ENCODE results near the gene MYZAP. TPM values are rescaled to one million over a fixed set of nuclear protein-coding genes. Genes with fewer than 3 reads are reported as not detected.

MYZAP gene
- total and polyA plus RNA-seq, 2 of the 8 experiments (the other 6 are each of a cell fraction or from before 2014, with no cell fraction given), result 0.41 to 0.65 TPM

GRCh38 chr15:57591237-57591821 is 375 bp upstream of the MYZAP start:
- no peak overlapping the region for H3K56ac ChIP-seq (replicated peaks; ENCODE audit: insufficient read length, low read depth, low read length)
- peak overlapping the region; percentile 62 to 80 (median 73) for H3K4me3 ChIP-seq (ENCODE audit: extremely low read depth in 1 of 4, insufficient read depth in 2 of 4, low read depth in 3 of 4, low read length in 4 of 4)
- DNase-seq (ENCODE audit: low read depth in 1 of 2, low spot score in 2 of 2) (no peak), FAIRE-seq (no peak)
- no peak overlapping the region for H4K91ac ChIP-seq (replicated peaks; ENCODE audit: insufficient read length, low read length)
- peaks cover 0 to 18% (median 10%) of the 10 kb centered on the region in 4 experiments; a peak in 4 of 7 replicates for H3K27me3 ChIP-seq (replicated peaks in 1 of 4; ENCODE audit: control insufficient read depth in 3 of 4, extremely low read depth in 1 of 4, insufficient read depth in 3 of 4, low read length in 3 of 4)
- no peaks in the 10 kb centered on the region for H3K9me3 ChIP-seq (ENCODE audit: insufficient read depth in 2 of 2, low read depth in 1 of 2, low read length in 1 of 2)
- peak overlapping the region; percentile 85 for H3K4me2 ChIP-seq (ENCODE audit: insufficient read depth in 1 of 2, low read depth in 2 of 2, low read length in 2 of 2)
- no peaks in the 10 kb centered on the region for H4K20me1 ChIP-seq (replicated peaks in 1 of 2; ENCODE audit: control insufficient read depth in 1 of 2, insufficient read depth in 2 of 2, low read length in 2 of 2)
- no peaks in the 10 kb centered on the region; the same call in 1 of the 2 replicates for H3K79me1 ChIP-seq (ENCODE audit: low read depth, low read length)
- H3K4me1 ChIP-seq (replicated peaks in 1 of 4; ENCODE audit: control insufficient read depth in 3 of 4, insufficient read depth in 4 of 4, low read length in 3 of 4), result peaks cover 4 to 7% (median 4%) of the 10 kb centered on the region in 4 experiments; a peak in 6 of 7 replicates
- ChIA-PET CTCF (ENCODE audit: partially characterized antibody) (interaction anchor here (0.7 to 4.4 kb wide), 4 partner anchors 11 to 31 kb away, joined by 3 to 19 read pairs (median 4); no protein-coding TSS in a partner anchor), POLR2A (ENCODE audit: partially characterized antibody) (no interaction called here)
- no peaks in the 10 kb centered on the region for H3K36me3 ChIP-seq (ENCODE audit: control insufficient read depth in 2 of 4, insufficient read depth in 4 of 4, low read length in 3 of 4)
- H3K18ac ChIP-seq (ENCODE audit: extremely low read depth, low read length), result peak overlapping the region; percentile 20; the same call in 1 of the 2 replicates
- no peaks in the 10 kb centered on the region for H3K79me2 ChIP-seq (ENCODE audit: control insufficient read depth in 1 of 2, insufficient read depth in 2 of 2, low read length in 2 of 2)
- peaks cover 5% of the 10 kb centered on the region; the same call in 1 of the 2 replicates for H3K23me2 ChIP-seq (ENCODE audit: low read depth, low read length)
- H2AK5ac ChIP-seq (ENCODE audit: low read depth, low read length), result no peak overlapping the region
- H3K23ac ChIP-seq (ENCODE audit: insufficient read length), result no peak overlapping the region
- H2BK20ac ChIP-seq (ENCODE audit: low read length), result no peak overlapping the region
- TF ChIP-seq SUZ12 (IDR thresholded peaks at IDR 0.05; ENCODE audit: low read length) (no peak), CREB1 (IDR thresholded peaks at IDR 0.05) (no peak), EZH2 (IDR thresholded peaks at IDR 0.05; ENCODE audit: low read depth, low read length, severe bottlenecking) (peak; percentile 15), CBX5 (IDR thresholded peaks at IDR 0.05; ENCODE audit: low read depth, low read length) (no peak)
- H2BK12ac ChIP-seq (ENCODE audit: low read depth, low read length), result no peak overlapping the region
- H2BK15ac ChIP-seq (ENCODE audit: low read length), result no peak overlapping the region
- H2AFZ ChIP-seq (ENCODE audit: low read length), result peak overlapping the region; percentile 91; the same call in 1 of the 2 replicates
- H3K9ac ChIP-seq (replicated peaks in 1 of 4; ENCODE audit: extremely low read depth in 1 of 4, low read depth in 3 of 4, low read length in 3 of 4), result no peak overlapping the region
- no peak overlapping the region for H4K5ac ChIP-seq (ENCODE audit: insufficient read length, low read depth, low read length)
- no peak overlapping the region for H3K27ac ChIP-seq (ENCODE audit: low read depth, low read length)
- no peak overlapping the region for H3K14ac ChIP-seq (ENCODE audit: insufficient read length)
- no peak overlapping the region for H3K4ac ChIP-seq (replicated peaks; ENCODE audit: insufficient read length, low read depth, low read length)
- H2BK120ac ChIP-seq (replicated peaks; ENCODE audit: low read depth, low read length), result no peak overlapping the region
- WGBS, 2 experiments (ENCODE audit: extremely low coverage in 1 of 2, insufficient coverage in 1 of 2, insufficient read length in 1 of 2, insufficient replicate concordance in 2 of 2, low coverage in 1 of 2, low lambda C conversion rate in 2 of 2, missing lambda C conversion rate in 1 of 2), result 29% methylated on average over 15 of the region's 18 CpGs; no CpG with 5 or more reads in 1 of the 2 experiments
- H2BK5ac ChIP-seq (ENCODE audit: low read depth, low read length), result peak overlapping the region; percentile 32; the same call in 1 of the 2 replicates
- H4K8ac ChIP-seq (ENCODE audit: extremely low read depth, insufficient read depth, low read length), result peak overlapping the region; percentile 25

Measured in H1 (cell line).